GM19455 (cell line): ENCODE results near the gene GRIK4.

Source experiments
- ATAC-seq: cut with Tn5 transposase; IDR thresholded peaks from one replicate; pipeline ENCODE4 v1.9.1; 2021; ENCODE audit not compliant: unreplicated experiment

Gene GRIK4

GRCh38 chr11:120919566-120919965, 408.0 kb downstream of the GRIK4 start:
- ATAC-seq = no peak

- no peak for ATAC-seq
These were observed 412.4 kb downstream of the GRIK4 start for GRCh38 chr11:120923866-120924508.

GRCh38 chr11:120925944-120926343, 414.4 kb downstream of the GRIK4 start:
- ATAC-seq = peak; percentile 99

- no peak for ATAC-seq
These were observed 417.1 kb downstream of the GRIK4 start for GRCh38 chr11:120928627-120929026.

- ATAC-seq = no peak
These were observed 417.5 kb downstream of the GRIK4 start for GRCh38 chr11:120929090-120929489.

- no peak for ATAC-seq
These were observed 418.2 kb downstream of the GRIK4 start for GRCh38 chr11:120929664-120930154.

GRCh38 chr11:120931057-120931779, 419.7 kb downstream of the GRIK4 start:
- no peak for ATAC-seq

GRCh38 chr11:120932305-120932915, 420.9 kb downstream of the GRIK4 start:
- no peak for ATAC-seq

GRCh38 chr11:120936356-120936755, 424.8 kb downstream of the GRIK4 start:
- ATAC-seq = no peak

- no peak for ATAC-seq
These were observed 426.0 kb downstream of the GRIK4 start for GRCh38 chr11:120937501-120937900.

GRCh38 chr11:120938260-120938659, 426.7 kb downstream of the GRIK4 start:
- no peak for ATAC-seq

GRCh38 chr11:120940160-120940848, 428.8 kb downstream of the GRIK4 start:
- ATAC-seq = no peak

GRCh38 chr11:120941000-120941399, 429.5 kb downstream of the GRIK4 start:
- no peak for ATAC-seq

- no peak for ATAC-seq
These were observed 431.2 kb downstream of the GRIK4 start for GRCh38 chr11:120942701-120943100.

- no peak for ATAC-seq
These were observed 433.5 kb downstream of the GRIK4 start for GRCh38 chr11:120945042-120945441.

- no peak for ATAC-seq
These were observed 439.3 kb downstream of the GRIK4 start for GRCh38 chr11:120950880-120951279.

- ATAC-seq = peak; percentile 57
These were observed 441.2 kb downstream of the GRIK4 start for GRCh38 chr11:120952461-120953434.

GRCh38 chr11:120954381-120954780, 442.8 kb downstream of the GRIK4 start:
- no peak for ATAC-seq

- ATAC-seq = no peak
These were observed 445.4 kb downstream of the GRIK4 start for GRCh38 chr11:120956710-120957495.
